Endodermal cell (in vitro differentiated cells): ENCODE results near the gene NGF. TPM values are rescaled to one million over a fixed set of nuclear protein-coding genes. Genes with fewer than 3 reads are reported as not detected.

Source experiments
- DNase-seq: peaks from one replicate; pipeline ENCODE4 v3.0.0-alpha.2; 2017
- H3K27ac ChIP-seq: 2 replicates; pipeline ENCODE4 v1.5.1; 2013; ENCODE audit warnings: mild to moderate bottlenecking, low read depth, low read length, moderate library complexity
- H3K27me3 ChIP-seq: 2 replicates; pipeline ENCODE4 v1.6.1; 2013; ENCODE audit warnings: mild to moderate bottlenecking, low read length, moderate library complexity; ENCODE audit not compliant: insufficient read depth, control insufficient read depth, poor library complexity, severe bottlenecking
- H3K36me3 ChIP-seq: 2 replicates; pipeline ENCODE4 v1.7.0; 2013; ENCODE audit warnings: mild to moderate bottlenecking, low read length, moderate library complexity; ENCODE audit not compliant: control insufficient read depth, insufficient read depth
- H3K4me1 ChIP-seq: one replicate; pipeline ENCODE4 v1.7.0; 2013; ENCODE audit warnings: low read length; ENCODE audit not compliant: control insufficient read depth, insufficient read depth
- H3K4me3 ChIP-seq: 2 replicates; pipeline ENCODE4 v1.5.1; 2013; ENCODE audit warnings: mild to moderate bottlenecking, low read length, moderate library complexity
- H3K9ac ChIP-seq: 2 replicates; pipeline ENCODE4 v1.6.1; 2013; ENCODE audit warnings: mild to moderate bottlenecking, low read length, moderate library complexity; ENCODE audit not compliant: poor library complexity, severe bottlenecking; ENCODE audit errors: extremely low read depth
- H3K9me3 ChIP-seq: 2 replicates; pipeline ENCODE4 v1.6.1; 2013; ENCODE audit warnings: mild to moderate bottlenecking, low read length, moderate library complexity; ENCODE audit not compliant: control insufficient read depth
- H3K27ac Mint-ChIP-seq: 2 replicates; pipeline ENCODE4 v1.8.0; 2020; ENCODE audit warnings: mixed read lengths
- H3K27me3 Mint-ChIP-seq: 2 replicates; pipeline ENCODE4 v1.8.0; 2021; ENCODE audit warnings: mild to moderate bottlenecking, mixed read lengths; ENCODE audit not compliant: insufficient read depth
- H3K36me3 Mint-ChIP-seq: 2 replicates; pipeline ENCODE4 v1.8.0; 2020; ENCODE audit warnings: low read depth, mixed read lengths
- H3K4me1 Mint-ChIP-seq: 2 replicates; pipeline ENCODE4 v1.8.0; 2020; ENCODE audit warnings: mixed read lengths
- H3K4me3 Mint-ChIP-seq: 2 replicates; pipeline ENCODE4 v1.8.0; 2020; ENCODE audit warnings: mild to moderate bottlenecking, moderate library complexity, mixed read lengths
- H3K9me3 Mint-ChIP-seq: 2 replicates; pipeline ENCODE4 v1.8.0; 2020; ENCODE audit warnings: mild to moderate bottlenecking, mixed read lengths
- CTCF ChIP-seq: fragments of 200-600 bp; sonication (generic); conservative IDR thresholded peaks from 2 replicates; pipeline ENCODE4 v1.5.0; 2021; ENCODE audit warnings: antibody characterized with exemption, mild to moderate bottlenecking
- WGBS, 2 experiments: methylation state at CpG; one replicate each; pipeline versions ENCODE4 v1.1.5 to v1.1.7; 2013; ENCODE audit warnings: missing lambda C conversion rate in 2 of 2, mixed read lengths in 1 of 2; ENCODE audit not compliant: insufficient coverage in 1 of 2, insufficient read length in 1 of 2; 5-methylcytosine and 5-hydroxymethylcytosine counted together
- total RNA-seq, 2 donors: library from RNA; stranded (reverse); fragmentation: NEBNext Ultra II Directional in 1 of 2; extraction: Animal tissue kit (Norgen Biotek cat#: 25700) in 1 of 2; gene quantifications; 2 replicates in 1 of 2; 3 replicates in 1 of 2; pipeline ENCODE4 v1.2.1, GENCODE V29; 2021

NGF gene
- total RNA-seq, 2 donors from 2014 or later: 0.26 TPM; not detected in 1

GRCh38 chr1:115330480-115331013 is 7.5 kb downstream of the NGF start:
- DNase-seq: no peak
- Histone ChIP-seq H3K9ac (no peak overlapping the region), H3K4me1 (no peaks in the 10 kb centered on the region), H3K27me3 (peaks cover 16% of the 10 kb centered on the region), H3K4me3 (no peak overlapping the region), H3K9me3 (no peaks in the 10 kb centered on the region), H3K36me3 (no peaks in the 10 kb centered on the region), H3K27ac (no peak overlapping the region)
- H3K4me3 Mint-ChIP-seq: no peak overlapping the region
- H3K9me3 Mint-ChIP-seq: no peaks in the 10 kb centered on the region
- 89% methylated on average over 5 to 7 of the region's 7 CpGs for WGBS, 2 experiments
- peaks cover 10% of the 10 kb centered on the region for H3K4me1 Mint-ChIP-seq
- no peaks in the 10 kb centered on the region for H3K36me3 Mint-ChIP-seq
- peak; percentile 14 for TF ChIP-seq CTCF
- H3K27me3 Mint-ChIP-seq: peaks cover 31% of the 10 kb centered on the region
- H3K27ac Mint-ChIP-seq: no peak overlapping the region

- H3K9ac ChIP-seq: no peak overlapping the region
- no peak overlapping the region for H3K27ac Mint-ChIP-seq
- H3K4me1 Mint-ChIP-seq: peaks cover 13% of the 10 kb centered on the region
- H3K36me3 ChIP-seq: no peaks in the 10 kb centered on the region
- WGBS, 2 experiments: 92 to 100% methylated on average over 1 to 3 of the region's 3 CpGs
- no peak overlapping the region for H3K4me3 ChIP-seq
- no peak overlapping the region for H3K4me3 Mint-ChIP-seq
- no peaks in the 10 kb centered on the region for H3K4me1 ChIP-seq
- peaks cover 10% of the 10 kb centered on the region for H3K27me3 ChIP-seq
- H3K36me3 Mint-ChIP-seq: no peaks in the 10 kb centered on the region
- no peak for TF ChIP-seq CTCF
- no peak overlapping the region for H3K27ac ChIP-seq
- H3K9me3 ChIP-seq: no peaks in the 10 kb centered on the region
- no peaks in the 10 kb centered on the region for H3K9me3 Mint-ChIP-seq
- DNase-seq: no peak
- peaks cover 25% of the 10 kb centered on the region for H3K27me3 Mint-ChIP-seq
Observed at GRCh38 chr1:115329965-115330364, 8.1 kb downstream of the NGF start.

GRCh38 chr1:115327270-115327669 is 10.8 kb downstream of the NGF start:
- H3K9ac ChIP-seq: no peak overlapping the region
- H3K27ac Mint-ChIP-seq: no peak overlapping the region
- H3K4me1 ChIP-seq: no peaks in the 10 kb centered on the region
- no peak overlapping the region for H3K4me3 Mint-ChIP-seq
- no peaks in the 10 kb centered on the region for H3K36me3 ChIP-seq
- H3K36me3 Mint-ChIP-seq: no peaks in the 10 kb centered on the region
- H3K4me1 Mint-ChIP-seq: peaks cover 13% of the 10 kb centered on the region
- no peaks in the 10 kb centered on the region for H3K27me3 ChIP-seq
- no peak overlapping the region for H3K27ac ChIP-seq
- DNase-seq: no peak
- peaks cover 5% of the 10 kb centered on the region for H3K27me3 Mint-ChIP-seq
- WGBS, 2 experiments: 89 to 91% methylated on average over 3 of the region's 3 CpGs
- no peak overlapping the region for H3K4me3 ChIP-seq
- H3K9me3 ChIP-seq: no peaks in the 10 kb centered on the region
- H3K9me3 Mint-ChIP-seq: no peaks in the 10 kb centered on the region
- no peak for TF ChIP-seq CTCF
